HG02885 (cell line): ENCODE data around the gene NAALADL2.
"Not testable (repeated sequence)": the region's sequence is repeated elsewhere in the genome, so short reads cannot be mapped to it uniquely, and the experiment has no call there.

Experiments
- ATAC-seq: cut with Tn5 transposase; IDR thresholded peaks from one replicate; pipeline ENCODE4 v1.9.1; 2021; ENCODE audit warnings: mild to moderate bottlenecking; ENCODE audit not compliant: unreplicated experiment, poor library complexity

NAALADL2 gene

DNA sequence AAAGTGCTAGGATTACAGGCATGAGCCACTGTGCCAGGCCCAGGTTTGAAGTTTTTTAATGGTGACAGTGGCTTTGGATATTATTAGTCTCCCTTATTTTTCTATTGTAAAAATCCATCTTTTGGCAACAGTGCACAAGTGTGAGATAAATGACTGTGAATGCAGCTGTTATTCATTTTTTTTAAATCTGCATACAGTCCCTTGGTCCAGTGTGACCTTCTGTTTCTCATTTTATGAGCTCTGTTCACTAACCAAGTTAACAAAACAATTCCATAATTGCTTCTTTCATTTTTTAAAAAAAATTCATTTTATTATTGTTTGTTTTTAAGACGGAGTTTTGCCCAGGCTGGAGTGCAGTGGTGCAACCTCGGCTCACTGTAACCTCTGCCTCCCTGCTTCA is 381.8 kb downstream of the NAALADL2 start:
- ATAC-seq: no peak

- ATAC-seq: no peak
Observed at GRCh38 chr3:175242243-175242642, 383.1 kb downstream of the NAALADL2 start.

DNA sequence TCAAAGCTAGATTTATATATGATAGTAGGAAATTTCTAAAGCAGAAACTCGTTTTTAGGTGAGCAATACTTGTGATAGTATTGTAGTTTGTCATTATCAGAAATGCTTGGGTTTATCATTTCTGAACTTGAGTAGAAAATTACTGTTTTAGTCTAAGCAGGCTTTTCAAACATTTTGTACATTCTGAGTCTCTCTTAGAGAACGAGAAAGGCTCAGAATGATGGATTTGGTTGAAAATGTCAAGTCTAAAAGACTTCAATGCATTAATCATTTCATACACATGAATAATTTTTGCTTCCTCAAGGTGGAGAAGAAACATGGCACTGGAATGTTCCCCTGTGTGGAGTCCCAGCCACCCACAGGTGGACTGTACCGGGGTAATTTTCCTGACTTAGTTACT is 387.1 kb downstream of the NAALADL2 start:
- no peak for ATAC-seq

DNA sequence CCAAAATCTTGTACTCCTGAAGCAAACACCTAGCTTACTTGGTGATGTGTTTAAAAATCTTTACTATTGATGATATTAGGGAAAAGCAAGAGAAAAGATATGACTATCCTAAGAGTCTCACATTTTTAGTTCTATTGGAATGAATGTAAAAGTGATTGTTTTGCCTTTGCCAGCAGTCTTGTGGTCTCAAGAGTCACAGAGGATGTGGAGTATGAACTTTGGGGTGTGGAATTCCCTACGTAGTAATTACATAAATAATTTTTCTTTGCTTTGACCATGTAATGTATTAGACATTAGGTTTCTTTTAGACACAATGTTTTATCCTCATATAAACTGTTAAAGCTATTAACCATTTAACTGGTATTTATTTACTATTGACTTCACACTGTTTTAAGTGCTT is 387.6 kb downstream of the NAALADL2 start:
- ATAC-seq: no peak

DNA sequence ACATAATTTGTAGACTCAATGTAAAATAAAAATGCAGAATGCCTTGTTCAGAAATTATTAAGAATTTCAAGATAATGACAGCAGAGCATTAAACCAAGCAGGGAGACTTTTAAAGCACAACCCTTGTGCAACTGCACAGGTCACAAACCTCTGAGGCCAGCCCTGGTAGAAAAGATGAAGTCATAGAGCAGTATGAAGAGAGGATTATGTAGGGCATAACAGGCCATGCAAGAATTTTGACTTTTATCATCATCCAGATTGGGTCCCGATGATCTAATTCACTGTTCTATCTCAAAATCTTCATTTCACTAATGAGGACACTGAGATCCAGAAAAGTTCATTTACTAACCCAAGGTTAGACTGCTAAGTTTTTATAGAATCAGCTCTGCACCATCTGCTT is 388.5 kb downstream of the NAALADL2 start:
- ATAC-seq: no peak

- ATAC-seq: no peak
Observed at GRCh38 chr3:175248832-175249231, 389.7 kb downstream of the NAALADL2 start.

DNA sequence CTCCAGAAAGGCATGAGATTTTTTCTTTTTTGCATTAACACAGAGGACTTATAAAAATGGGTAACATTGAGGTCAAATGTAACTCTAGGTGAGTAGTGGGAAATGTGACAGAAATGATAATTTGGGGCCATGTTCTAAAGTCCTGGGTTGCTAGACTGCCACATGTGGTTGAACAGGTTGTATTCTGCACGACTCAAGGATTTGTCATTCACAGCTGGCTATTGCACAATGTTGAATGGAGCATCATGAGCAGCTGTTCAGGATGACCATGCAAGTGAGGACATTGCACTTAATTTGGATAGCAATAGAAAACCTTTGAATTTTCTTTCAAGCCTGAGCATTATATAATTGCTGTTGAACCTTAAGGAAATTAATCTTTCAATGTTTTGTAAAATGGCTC is 396.6 kb downstream of the NAALADL2 start:
- no peak for ATAC-seq

- ATAC-seq: no peak
Observed at GRCh38 chr3:175257123-175257522, 398.0 kb downstream of the NAALADL2 start.

GRCh38 chr3:175258763-175259162 is 399.6 kb downstream of the NAALADL2 start:
- no peak for ATAC-seq

GRCh38 chr3:175260145-175260794 is 401.1 kb downstream of the NAALADL2 start:
- ATAC-seq: no peak

GRCh38 chr3:175266478-175266877 is 407.3 kb downstream of the NAALADL2 start:
- no peak for ATAC-seq

- no peak for ATAC-seq
Observed at GRCh38 chr3:175267121-175267531, 408.0 kb downstream of the NAALADL2 start.

DNA sequence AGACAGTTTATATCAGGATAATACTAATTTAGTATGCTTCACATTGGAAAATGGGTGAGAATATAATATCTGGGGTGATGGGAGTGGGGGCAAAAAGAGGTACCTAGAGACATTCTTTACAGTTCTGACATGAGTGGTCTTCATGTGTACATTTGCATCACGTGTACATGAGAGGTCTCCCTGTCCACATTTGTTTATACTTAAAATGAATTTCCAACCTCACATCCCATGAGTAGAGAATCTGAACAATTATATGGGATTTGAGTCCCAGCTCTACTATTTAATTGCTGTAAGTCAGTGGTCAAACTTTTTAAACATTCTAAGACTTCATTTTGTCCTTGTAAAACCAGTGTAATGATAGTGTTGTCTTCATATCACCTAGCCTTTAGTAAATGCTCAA is 408.4 kb downstream of the NAALADL2 start:
- ATAC-seq: no peak

GRCh38 chr3:175269394-175269793 is 410.3 kb downstream of the NAALADL2 start:
- ATAC-seq: no peak

- no peak for ATAC-seq
Observed at GRCh38 chr3:175270198-175270837, 411.2 kb downstream of the NAALADL2 start.

DNA sequence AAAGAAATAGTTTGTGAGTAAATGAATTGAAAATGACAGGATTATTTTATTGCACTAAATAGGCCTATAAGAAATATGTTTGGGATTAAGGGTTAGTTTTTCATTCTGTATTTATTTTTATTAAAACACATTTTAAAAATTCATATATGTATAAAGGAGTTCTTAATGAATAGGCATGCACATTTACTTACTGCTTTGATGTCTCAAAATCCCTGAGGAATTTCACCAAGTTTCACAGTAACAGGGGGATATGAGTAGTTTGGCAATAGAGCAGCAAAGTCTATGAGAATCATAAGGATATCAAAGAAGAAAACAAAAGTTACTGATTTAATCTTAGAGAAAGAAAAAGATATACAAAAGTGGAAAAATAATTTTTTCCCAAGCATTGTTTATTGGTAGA is 411.7 kb downstream of the NAALADL2 start:
- no peak for ATAC-seq

DNA sequence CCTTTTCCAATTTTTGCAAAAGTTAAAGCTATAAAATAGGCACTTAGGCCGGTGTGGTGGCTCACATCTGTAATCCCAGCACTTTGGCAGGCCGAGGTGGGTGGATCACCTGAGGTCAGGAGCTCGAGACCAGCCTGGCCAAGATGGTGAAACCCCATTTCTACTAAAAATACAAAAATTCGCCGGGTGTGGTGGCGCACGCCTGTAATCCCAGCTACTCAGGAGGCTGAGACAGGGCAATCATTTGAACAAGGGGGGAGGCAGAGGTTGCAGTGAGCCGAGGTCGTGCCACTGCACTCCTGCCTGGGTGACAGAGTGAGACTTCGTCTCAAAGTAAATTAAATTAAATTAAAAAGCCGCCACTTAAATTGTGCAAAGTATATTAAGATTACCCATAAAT is 412.3 kb downstream of the NAALADL2 start:
- ATAC-seq: not testable (repeated sequence)

DNA sequence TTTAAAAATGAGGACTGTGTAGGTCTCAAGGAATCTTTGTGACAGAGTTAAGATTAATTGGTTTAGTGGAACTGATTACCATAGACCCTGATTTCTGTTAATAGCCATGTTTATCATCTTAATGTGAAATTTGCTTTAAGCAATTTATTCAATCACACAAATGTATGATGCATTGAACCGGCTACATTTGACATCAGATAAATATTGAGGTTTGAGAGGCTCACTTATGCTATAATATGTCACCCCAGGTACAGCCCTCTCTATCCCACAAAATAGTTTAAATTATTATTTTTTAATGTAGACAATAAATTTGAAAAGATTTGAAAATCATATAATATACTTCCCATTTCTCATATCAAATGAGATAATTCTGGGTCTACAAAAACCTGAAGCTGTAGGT is 413.3 kb downstream of the NAALADL2 start:
- ATAC-seq: no peak

- no peak for ATAC-seq
Observed at GRCh38 chr3:175273573-175273972, 414.4 kb downstream of the NAALADL2 start.

DNA sequence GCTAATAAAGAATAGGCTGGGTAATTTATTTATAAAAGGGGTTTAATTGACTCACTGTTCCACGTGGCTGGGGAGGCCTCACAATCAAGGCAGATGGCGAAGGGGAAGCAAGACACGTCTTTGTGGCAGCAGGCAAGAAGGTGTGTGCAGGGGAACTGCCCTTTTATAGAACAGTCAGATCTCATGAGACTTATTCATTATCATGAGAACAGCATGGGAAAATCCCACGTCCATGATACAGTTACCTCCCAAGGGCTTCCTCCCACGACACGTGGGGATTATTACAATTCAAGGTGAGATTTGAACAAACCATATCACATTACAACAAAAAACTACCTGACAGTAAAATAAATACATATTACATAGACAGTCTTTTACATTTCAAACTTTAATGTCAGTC is 414.9 kb downstream of the NAALADL2 start:
- no peak for ATAC-seq

DNA sequence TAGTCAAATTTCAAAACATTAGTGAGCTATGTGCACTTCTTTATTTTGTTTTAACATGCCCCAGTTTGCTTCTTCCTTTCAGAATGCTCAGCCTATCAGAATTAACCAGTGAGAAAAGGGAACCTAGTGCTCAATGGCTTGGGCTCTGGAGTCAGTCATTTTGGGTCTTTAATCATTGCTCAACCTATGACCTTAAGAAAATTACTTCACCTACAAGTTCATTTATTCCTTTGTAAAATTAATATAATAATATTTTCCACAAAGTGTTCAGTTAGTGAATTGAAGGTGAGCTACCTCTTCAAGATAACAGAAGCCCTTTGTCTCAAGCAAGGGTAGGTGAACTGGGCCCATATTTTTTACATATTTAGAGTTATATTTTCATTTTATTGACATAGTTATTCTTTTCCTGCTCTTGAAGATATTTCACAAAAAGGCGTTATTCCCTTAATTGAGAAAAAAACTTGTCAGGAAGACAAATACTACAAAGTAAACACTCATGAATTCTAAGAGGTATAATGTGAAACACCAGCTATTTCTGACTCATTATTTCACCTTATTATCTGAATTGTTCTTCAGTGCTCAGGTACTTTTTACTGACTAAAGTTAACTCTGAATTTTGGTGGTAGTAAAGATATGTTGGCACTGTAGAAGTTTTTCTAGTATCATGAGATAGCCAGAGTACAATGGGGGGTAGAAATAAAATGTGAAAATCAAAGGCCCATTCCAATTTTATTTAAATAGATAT is 415.5 kb downstream of the NAALADL2 start:
- ATAC-seq: no peak

DNA sequence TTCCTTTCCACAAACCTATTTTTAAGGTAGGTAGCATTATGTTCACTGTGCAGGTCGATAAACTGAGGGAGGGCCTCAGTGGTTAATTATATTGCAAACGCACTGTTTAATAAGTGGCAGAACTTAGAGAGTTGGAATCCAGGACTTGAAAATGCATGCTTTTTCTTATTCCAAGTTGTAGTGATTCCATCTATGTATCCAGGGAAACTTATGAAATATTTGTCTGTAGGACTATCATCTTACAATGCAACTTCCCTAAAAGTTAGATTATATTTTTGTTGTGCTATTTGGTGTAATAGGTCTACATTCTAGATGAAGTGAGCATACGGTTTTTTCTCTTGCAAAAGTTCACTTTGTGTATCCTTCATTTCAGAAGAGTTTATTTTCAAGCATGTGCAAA is 419.5 kb downstream of the NAALADL2 start:
- ATAC-seq: no peak
